Stimulated activated naive B cell treated with anti-CD40 and anti-IgM and Interleukin-4, amounts not matched to agents 10 μg/mL and 1 μg/mL and 100 μg/mL, for 72 hours (primary cell): Measurements from ENCODE around the gene TLE3.
A peak's percentile ranks its signal among the peaks of the same experiment; 100 is the strongest.

ENCODE experiments used
- ATAC-seq, 2 donors: fragments of 150-1000 bp; cut with Tn5 transposase; replicated peaks; 2 replicates each; pipeline ENCODE4 v1.10.0; 2021; ENCODE audit warnings: moderate library complexity in 1 of 2
- DNase-seq: peaks from one replicate; pipeline ENCODE4 v3.0.0; 2021
- H3K27ac Mint-ChIP-seq: one replicate; pipeline ENCODE4 v1.8.0; 2022; ENCODE audit warnings: mild to moderate bottlenecking, mixed read lengths
- H3K27me3 Mint-ChIP-seq, 2 donors: one replicate each; pipeline ENCODE4 v1.8.0; 2022; ENCODE audit warnings: mixed read lengths in 2 of 2
- H3K36me3 Mint-ChIP-seq, 2 donors: one replicate each; pipeline ENCODE4 v1.8.0; 2022; ENCODE audit warnings: mixed read lengths in 2 of 2, mild to moderate bottlenecking in 1 of 2
- H3K4me1 Mint-ChIP-seq, 2 donors: one replicate each; pipeline ENCODE4 v1.8.0; 2022; ENCODE audit warnings: mixed read lengths in 2 of 2, mild to moderate bottlenecking in 1 of 2
- H3K4me3 Mint-ChIP-seq, 2 donors: one replicate each; pipeline ENCODE4 v1.8.0; 2022; ENCODE audit warnings: mild to moderate bottlenecking in 2 of 2, mixed read lengths in 2 of 2, moderate library complexity in 1 of 2
- H3K9me3 Mint-ChIP-seq, 2 donors: one replicate each; pipeline ENCODE4 v1.8.0; 2022; ENCODE audit warnings: mixed read lengths in 2 of 2, mild to moderate bottlenecking in 1 of 2

The TLE3 gene

DNA sequence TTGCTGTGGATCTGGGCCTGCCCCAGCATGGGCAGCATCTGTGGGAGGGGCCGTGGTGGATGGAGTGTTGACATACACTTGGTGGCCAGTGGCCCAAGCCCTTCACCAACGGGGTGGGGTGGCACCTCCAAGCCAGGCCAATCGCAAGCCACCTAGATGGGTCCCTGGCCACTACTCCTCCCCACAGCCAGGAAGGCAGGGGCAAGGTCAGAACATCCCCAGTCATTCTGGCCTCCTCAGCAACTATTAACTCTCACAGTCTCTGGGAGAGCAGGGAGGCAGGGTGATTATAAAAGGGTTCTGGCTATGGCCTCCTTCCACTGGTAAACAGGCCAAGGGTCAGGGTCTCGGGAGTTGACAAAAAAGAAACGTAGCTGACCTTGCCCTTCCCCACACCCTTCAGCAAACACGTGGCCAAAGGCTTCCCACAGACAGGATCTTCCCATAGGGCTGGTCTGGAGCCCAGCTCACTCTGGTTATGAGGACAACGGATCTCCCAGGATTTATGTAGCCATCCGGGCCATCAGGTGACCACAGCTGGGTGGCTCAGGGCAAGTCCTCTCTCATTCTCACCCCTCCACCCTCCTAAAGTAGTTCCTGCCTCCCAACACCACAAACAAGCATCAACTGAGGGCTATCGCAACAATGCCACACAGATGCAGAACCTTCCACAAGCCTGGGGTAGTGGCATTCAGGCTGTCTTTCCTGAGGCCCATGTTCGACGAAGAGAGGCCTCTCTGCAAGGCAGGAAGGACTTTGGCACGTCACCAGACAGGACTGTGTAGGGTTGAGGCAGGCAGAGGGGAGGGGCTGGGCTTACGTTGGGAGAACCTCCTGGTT is 18.9 kb downstream of the TLE3 start:
- no peaks in the 10 kb centered on the region for H3K27me3 Mint-ChIP-seq
- H3K36me3 Mint-ChIP-seq, result peaks cover 39 to 56% of the 10 kb centered on the region in 2 donors
- peaks cover 13 to 14% of the 10 kb centered on the region in 2 donors for H3K4me1 Mint-ChIP-seq
- no peak overlapping the region for H3K27ac Mint-ChIP-seq
- H3K9me3 Mint-ChIP-seq, result no peaks in the 10 kb centered on the region
- no peak for ATAC-seq
- DNase-seq, result no peak
- H3K4me3 Mint-ChIP-seq, result no peak overlapping the region

DNA sequence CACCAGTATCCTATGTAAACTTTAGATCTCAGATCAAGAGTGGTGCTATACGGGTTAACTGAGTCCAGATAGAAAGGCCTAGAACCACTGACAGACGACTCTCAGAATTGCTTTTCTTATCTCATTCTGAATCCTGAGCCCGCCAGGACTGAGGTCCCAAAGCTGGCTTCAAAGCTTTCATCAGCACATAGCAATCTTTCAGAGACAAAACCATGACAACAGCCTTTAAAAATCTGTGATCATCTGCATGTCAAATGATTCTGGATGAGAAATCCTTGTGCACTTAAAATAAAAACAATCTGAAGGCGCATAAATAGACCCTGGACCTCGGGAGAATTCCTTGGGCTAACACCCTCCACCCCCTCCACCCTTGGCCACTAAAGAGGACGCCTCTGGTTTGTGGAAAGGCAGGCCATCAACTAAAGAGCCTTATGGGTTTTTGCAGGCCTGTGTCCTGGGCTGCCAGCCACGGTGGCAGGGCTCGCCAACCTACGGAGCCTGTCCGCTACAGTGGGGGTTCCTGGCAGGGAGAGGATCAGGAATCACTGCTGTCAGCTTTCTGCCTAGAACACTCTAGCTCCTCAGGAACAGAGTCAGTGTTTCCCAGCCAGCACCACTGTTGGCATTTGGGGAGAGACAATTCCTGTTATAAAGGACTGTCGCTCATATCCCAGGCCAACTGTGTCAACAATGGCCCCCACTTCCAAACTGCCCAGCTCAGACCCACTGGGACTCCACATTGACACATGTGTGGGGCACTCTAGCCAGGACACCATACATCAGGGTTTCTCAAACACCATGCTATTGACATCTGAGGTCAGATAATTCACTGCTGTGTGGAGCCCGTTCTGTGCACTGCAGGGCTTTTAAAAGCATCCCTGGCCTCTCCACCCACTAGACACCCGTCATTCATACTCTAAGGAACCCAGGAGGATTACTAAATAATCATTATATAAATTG is 20.2 kb downstream of the TLE3 start:
- Mint-ChIP-seq H3K27me3 (no peaks in the 10 kb centered on the region), H3K9me3 (no peaks in the 10 kb centered on the region), H3K36me3 (peaks cover 49 to 59% of the 10 kb centered on the region in 2 donors), H3K27ac (no peak overlapping the region), H3K4me3 (no peak overlapping the region), H3K4me1 (peaks cover 14 to 20% of the 10 kb centered on the region in 2 donors)
- no peak for DNase-seq
- ATAC-seq, result no peak

DNA sequence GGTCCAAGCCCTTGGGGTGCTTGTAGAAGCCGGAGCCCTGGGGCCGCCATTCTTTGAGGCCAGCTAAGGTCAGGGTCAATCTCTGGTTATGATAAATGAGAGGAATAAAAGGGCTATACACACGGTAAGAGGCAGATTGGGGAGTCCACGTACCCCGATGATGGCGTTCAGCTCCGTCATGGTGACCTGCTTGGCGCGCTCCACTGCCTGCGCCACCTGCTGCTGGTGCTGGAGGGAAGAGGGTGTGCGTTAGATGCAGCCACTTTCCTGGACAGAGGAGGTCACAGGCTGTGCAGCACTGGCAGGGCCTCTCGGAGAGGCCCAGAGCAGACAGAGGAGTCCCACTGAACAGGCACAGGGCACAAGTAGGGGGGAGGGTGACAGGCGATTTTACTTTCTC is 23.3 kb downstream of the TLE3 start:
- Mint-ChIP-seq H3K4me3 (no peak overlapping the region), H3K27me3 (no peaks in the 10 kb centered on the region), H3K27ac (no peak overlapping the region), H3K36me3 (peaks cover 51 to 61% of the 10 kb centered on the region in 2 donors), H3K4me1 (peaks cover 25 to 29% of the 10 kb centered on the region in 2 donors), H3K9me3 (no peaks in the 10 kb centered on the region)
- DNase-seq (no peak), ATAC-seq (no peak)

DNA sequence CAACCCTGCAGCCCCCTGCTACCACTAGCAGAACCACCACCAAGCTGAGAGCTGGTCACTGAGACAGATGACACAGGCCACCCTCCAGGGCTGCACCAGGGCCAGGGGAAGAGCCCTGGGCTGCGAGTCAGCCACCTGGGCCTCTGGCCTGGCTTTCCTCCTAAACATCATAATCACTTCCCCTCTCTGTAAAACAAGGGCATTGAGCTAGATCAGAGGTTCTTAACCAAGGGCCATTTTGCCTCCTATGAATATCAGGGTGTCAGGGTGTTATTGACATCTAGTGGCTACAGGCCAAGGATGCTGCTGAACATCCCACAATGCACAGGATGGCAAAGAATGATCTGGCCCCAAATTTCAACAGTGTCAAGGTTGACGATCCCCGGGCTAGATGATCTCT is 25.2 kb downstream of the TLE3 start:
- Mint-ChIP-seq H3K4me3 (no peak overlapping the region), H3K4me1 (peaks cover 25 to 29% of the 10 kb centered on the region in 2 donors), H3K27ac (peak overlapping the region; percentile 51), H3K27me3 (no peaks in the 10 kb centered on the region), H3K36me3 (peaks cover 47 to 66% of the 10 kb centered on the region in 2 donors), H3K9me3 (no peaks in the 10 kb centered on the region)
- no peak for DNase-seq
- ATAC-seq, result peak; percentile 54 to 61

DNA sequence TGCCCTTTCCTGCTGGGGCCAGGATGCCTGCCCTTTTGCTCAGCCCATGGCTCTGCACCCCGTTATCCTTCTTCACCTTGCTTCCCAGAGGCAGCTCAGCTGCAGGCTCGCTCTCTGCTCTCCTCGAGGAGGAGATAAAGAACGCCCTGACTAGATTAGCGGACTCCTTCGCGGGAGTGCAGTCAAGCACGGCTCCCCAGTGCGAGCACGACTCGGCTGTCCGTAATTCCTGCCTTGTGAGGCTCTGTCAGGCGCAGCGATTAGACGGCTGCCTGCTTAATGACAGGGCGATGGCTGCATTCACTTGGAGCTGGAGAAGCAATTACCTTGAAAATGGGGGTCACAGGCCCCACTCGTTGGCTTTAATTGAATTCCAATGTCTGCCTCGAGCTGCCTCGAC is 25.9 kb downstream of the TLE3 start:
- H3K9me3 Mint-ChIP-seq, result no peaks in the 10 kb centered on the region
- no peak overlapping the region for H3K4me3 Mint-ChIP-seq
- H3K27me3 Mint-ChIP-seq, result no peaks in the 10 kb centered on the region
- peaks cover 25 to 29% of the 10 kb centered on the region in 2 donors for H3K4me1 Mint-ChIP-seq
- ATAC-seq (peak in 1 of 2 donors; percentile 51), DNase-seq (no peak)
- H3K27ac Mint-ChIP-seq, result no peak overlapping the region
- peaks cover 51 to 71% of the 10 kb centered on the region in 2 donors for H3K36me3 Mint-ChIP-seq

DNA sequence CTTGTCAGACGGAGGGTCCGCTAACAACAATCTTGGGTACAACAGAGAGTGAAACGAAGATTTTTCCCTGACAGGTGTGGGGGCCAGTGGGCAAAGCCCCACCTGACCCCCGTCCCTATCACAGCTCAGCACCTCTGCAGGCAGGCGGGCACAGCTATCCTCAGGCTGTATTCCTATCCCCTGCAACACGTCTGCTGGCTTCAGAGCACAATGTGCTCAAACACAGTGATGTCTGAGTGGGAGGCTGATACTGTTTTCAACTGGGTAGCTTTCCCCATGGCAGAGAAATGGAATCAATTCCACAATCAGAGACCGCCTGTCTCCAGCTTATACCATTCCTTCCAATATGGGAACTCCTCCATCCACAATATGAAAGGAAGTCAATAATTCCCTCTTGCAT is 28.0 kb downstream of the TLE3 start:
- Mint-ChIP-seq H3K36me3 (peaks cover 46 to 71% of the 10 kb centered on the region in 2 donors), H3K27me3 (no peaks in the 10 kb centered on the region), H3K9me3 (no peaks in the 10 kb centered on the region), H3K4me1 (peaks cover 25 to 26% of the 10 kb centered on the region in 2 donors), H3K4me3 (no peak overlapping the region), H3K27ac (no peak overlapping the region)
- ATAC-seq (no peak), DNase-seq (no peak)

DNA sequence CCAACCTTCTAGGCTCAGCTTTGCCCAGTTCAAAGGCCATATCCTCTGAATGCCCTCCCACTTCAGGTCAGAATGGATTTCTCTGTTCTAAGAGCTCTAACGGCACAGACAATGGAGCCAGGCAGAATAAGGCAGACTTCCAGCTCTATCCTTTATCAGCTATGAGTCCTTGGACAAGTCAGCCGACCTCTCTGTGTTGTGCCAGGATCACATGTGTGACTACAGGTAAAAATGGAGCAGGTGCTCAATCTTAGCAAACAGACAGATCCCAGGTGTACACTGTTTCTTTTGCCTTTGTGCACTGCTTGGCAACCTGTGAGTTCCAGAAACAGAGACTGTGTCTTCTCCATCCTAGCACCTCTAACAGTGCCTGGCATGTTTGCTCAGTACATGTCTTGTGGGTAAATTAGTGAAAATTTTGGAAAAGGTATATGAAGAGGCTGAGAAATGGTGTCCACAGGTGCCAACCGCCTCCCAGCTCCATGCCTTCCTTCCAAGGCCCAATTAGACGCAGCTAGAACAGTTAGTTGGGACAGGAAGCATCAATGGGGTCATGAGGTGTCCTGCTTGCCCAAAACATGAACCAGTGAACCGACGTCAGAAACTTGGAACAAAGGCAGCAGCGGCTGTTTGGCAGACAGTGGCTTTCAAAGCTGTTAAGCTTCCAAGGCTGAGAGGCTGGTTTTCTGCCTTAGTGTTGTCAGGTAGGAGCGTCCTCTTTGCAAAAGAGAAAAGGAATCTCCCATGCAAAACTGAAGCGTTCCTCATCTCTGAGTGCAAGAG is 28.7 kb downstream of the TLE3 start:
- no peaks in the 10 kb centered on the region for H3K9me3 Mint-ChIP-seq
- no peaks in the 10 kb centered on the region for H3K27me3 Mint-ChIP-seq
- ATAC-seq (no peak), DNase-seq (no peak)
- no peak overlapping the region for H3K4me3 Mint-ChIP-seq
- H3K27ac Mint-ChIP-seq, result no peak overlapping the region
- H3K36me3 Mint-ChIP-seq, result peaks cover 40 to 67% of the 10 kb centered on the region in 2 donors
- peaks cover 21 to 25% of the 10 kb centered on the region in 2 donors for H3K4me1 Mint-ChIP-seq

DNA sequence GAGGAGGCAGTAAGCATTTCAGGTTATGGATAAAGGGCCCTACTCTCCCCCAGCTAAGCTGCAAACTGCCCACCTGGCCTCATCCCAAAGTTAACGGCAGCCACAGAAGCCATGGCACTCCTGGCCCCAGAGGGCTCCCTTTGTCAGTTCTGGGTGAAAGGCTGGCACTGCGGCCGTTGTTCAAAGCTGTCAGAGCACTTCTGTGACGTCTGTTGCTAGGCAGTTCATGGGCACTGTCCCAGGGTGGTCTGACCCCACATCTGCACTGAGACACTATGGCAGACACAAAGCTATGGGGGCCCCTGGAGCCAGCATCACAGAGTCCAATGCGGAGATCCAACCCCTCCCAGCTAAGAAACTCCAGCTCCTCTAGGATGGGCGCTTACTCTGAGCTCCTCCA is 30.0 kb downstream of the TLE3 start:
- no peak for ATAC-seq
- H3K9me3 Mint-ChIP-seq, result no peaks in the 10 kb centered on the region
- peaks cover 32 to 57% of the 10 kb centered on the region in 2 donors for H3K36me3 Mint-ChIP-seq

DNA sequence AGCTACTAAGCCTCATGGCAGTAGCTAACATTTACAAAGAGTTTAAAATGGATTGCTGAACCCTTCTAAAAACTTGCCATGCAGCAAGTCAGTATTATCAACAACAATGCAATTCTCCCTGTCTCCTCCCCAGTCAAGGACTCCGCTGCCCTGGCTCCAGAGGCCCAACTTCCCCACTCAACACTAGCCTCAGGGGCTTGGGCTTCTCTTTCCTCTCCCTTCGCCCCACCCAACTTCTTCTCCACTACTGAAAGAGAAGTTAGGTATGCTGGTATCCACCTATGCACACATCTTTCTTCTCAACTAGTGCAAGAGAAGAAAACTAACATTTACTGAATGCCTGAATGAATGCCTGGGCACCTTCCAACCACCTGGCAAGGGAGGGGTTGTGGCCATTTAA is 30.7 kb downstream of the TLE3 start:
- no peak overlapping the region for H3K27ac Mint-ChIP-seq
- peaks cover 33 to 53% of the 10 kb centered on the region in 2 donors for H3K36me3 Mint-ChIP-seq
- no peak overlapping the region for H3K4me3 Mint-ChIP-seq
- H3K4me1 Mint-ChIP-seq, result peaks cover 5 to 7% of the 10 kb centered on the region in 2 donors
- no peaks in the 10 kb centered on the region for H3K9me3 Mint-ChIP-seq
- no peak for ATAC-seq
- no peaks in the 10 kb centered on the region for H3K27me3 Mint-ChIP-seq
- DNase-seq, result no peak

More for the DNA sequence above, 30.0 kb downstream of the TLE3 start:
- Mint-ChIP-seq H3K27ac (no peak overlapping the region), H3K4me3 (no peak overlapping the region), H3K4me1 (peaks cover 9 to 12% of the 10 kb centered on the region in 2 donors), H3K27me3 (no peaks in the 10 kb centered on the region)
- DNase-seq, result no peak

DNA sequence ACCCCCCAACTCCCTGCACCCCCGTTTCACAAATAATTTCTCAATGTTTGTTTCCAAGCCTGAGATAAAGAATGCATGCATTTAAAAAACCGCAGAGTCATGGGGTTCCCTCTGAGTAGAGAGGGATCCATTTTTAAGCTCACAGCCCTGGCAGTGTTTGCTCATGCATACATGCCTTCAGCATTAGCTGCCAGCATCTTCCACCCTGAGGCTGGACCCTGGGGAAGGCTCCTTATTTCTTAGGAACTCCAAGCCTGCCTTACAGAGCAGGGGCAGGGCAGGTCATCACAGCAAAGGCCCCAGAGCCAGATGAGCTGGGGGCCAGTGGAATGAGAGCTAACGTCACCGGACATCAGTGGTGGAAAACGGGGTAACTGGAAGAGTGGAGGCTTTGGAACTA is 31.3 kb downstream of the TLE3 start:
- Mint-ChIP-seq H3K27me3 (no peaks in the 10 kb centered on the region), H3K9me3 (no peaks in the 10 kb centered on the region), H3K4me1 (peaks cover 2% of the 10 kb centered on the region in 2 donors), H3K27ac (peak overlapping the region; percentile 39), H3K36me3 (peaks cover 32 to 53% of the 10 kb centered on the region in 2 donors), H3K4me3 (no peak overlapping the region)
- no peak for ATAC-seq
- DNase-seq, result no peak

DNA sequence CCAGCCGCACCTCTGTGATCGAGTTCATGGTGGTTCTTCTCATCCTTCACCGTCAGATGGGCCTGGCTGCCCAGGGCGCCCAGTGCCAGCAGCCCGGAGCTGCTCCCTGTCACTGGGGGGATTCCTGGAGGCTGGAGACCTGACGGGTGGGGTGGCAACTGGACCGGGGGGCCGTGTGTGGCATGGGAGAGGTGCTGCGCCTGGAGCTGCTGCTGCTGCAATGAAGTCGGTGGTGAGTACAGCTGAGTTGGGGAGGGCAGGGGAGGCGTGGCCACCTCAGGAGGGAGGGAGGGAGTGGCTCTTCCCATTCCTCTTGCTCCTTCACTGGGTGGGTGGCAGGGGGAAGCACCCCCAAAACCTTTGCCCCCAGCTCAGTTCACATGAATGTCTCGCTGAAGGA is 31.7 kb downstream of the TLE3 start:
- Mint-ChIP-seq H3K27ac (no peak overlapping the region), H3K9me3 (no peaks in the 10 kb centered on the region), H3K36me3 (peaks cover 32 to 53% of the 10 kb centered on the region in 2 donors), H3K4me3 (no peak overlapping the region), H3K4me1 (peaks cover 0 to 2% of the 10 kb centered on the region in 2 donors), H3K27me3 (no peaks in the 10 kb centered on the region)
- no peak for ATAC-seq
- DNase-seq, result no peak

DNA sequence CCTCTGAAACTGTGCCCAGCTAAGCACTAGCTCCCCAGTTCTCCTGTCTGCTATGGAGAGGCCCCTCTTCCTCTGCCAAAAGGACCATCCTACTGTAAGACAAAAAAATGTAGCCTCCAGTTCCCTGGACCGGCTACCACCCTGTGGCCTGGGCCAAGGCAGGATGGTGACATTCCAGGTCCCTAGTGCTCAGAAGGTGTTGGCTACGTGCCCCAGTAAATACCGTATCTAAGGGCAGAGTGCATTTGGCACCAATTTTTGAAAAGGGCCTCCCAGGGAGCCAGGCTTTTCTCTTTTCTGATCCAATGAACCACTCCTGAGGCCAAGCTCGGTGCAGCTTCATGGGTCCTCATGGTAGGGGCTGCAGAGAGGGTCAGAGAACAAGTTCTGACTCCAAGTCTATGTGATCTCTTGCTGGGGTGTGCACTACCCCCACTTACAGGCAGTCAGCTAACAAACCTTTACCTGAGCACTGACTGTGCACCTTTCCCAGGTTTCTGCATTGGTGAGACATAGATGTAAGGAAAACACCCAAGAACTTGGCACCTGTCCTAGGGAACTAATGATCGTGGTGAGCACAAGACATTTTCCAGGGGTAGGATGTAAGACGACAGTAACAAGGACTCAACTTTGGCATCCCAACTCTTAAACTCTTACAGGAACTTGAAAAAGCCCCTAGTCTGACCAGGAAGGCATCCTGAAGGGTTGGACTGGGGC is 32.6 kb downstream of the TLE3 start:
- Mint-ChIP-seq H3K4me1 (no peaks in the 10 kb centered on the region), H3K36me3 (peaks cover 29 to 52% of the 10 kb centered on the region in 2 donors), H3K27me3 (no peaks in the 10 kb centered on the region), H3K27ac (no peak overlapping the region), H3K4me3 (no peak overlapping the region), H3K9me3 (no peaks in the 10 kb centered on the region)
- DNase-seq, result no peak
- ATAC-seq, result no peak

DNA sequence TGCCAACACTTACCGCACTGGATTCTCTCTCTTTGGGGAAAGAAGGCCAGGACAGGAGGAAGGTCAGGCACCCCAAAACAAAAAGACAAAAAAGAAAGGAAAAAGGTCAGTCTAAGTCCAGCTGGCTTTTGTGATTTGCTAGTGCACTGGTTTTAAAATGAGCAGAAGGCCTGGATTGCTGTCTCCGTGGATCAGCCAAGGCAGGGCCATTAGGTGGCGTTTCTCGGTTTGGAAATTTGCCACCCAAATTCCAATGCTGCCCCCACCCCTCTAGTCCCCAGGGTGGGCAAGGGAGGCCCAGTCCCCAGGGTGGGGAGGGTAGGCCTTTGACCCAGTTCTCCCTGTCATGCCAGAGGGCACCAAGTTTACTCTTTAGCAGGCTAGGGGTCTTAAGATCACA is 33.3 kb downstream of the TLE3 start:
- H3K9me3 Mint-ChIP-seq, result no peaks in the 10 kb centered on the region
- no peak overlapping the region for H3K4me3 Mint-ChIP-seq
- no peak overlapping the region for H3K27ac Mint-ChIP-seq
- no peaks in the 10 kb centered on the region for H3K4me1 Mint-ChIP-seq
- DNase-seq (no peak), ATAC-seq (no peak)
- no peaks in the 10 kb centered on the region for H3K27me3 Mint-ChIP-seq
- peaks cover 35 to 56% of the 10 kb centered on the region in 2 donors for H3K36me3 Mint-ChIP-seq
